Endothelial cell of umbilical vein (primary cell): ENCODE data around the gene HOXC11. TPM values are rescaled to one million over a fixed set of nuclear protein-coding genes. Genes with fewer than 3 reads are reported as not detected.
A peak's percentile ranks its signal among the peaks of the same experiment; 100 is the strongest.

Experiments
- BruUV-seq: library from RNA; stranded (reverse); fragments of 400-500 nt; replicated peaks from 2 replicates; lab custom pipeline; 2021; lab: Mats Ljungman, UMichigan
- CTCF ChIA-PET: fragments of 300-600, 350-600 bp; sonication (Branson Sonifier 250); formaldehyde crosslinking; loops from one replicate; lab custom pipeline; 2021; ENCODE audit warnings: antibody characterized with exemption, inconsistent platforms; lab: Charles Lee
- POLR2A ChIA-PET: fragments of 300-600, 350-600 bp; sonication (Branson Sonifier 250); formaldehyde crosslinking; loops from one replicate; lab custom pipeline; 2021; ENCODE audit warnings: antibody characterized with exemption, inconsistent platforms; lab: Charles Lee
- DNase-seq: peaks from one replicate; pipeline ENCODE4 v3.0.0-alpha.2; 2011; ENCODE audit warnings: low read depth, low spot score
- FAIRE-seq: peaks from 2 replicates; lab custom pipeline; 2011; peaks lifted over from hg19 to GRCh38; lab: Jason Lieb, UNC
- H2AFZ ChIP-seq: 2 replicates; pipeline ENCODE4 v1.6.0; 2012; ENCODE audit warnings: low read depth, low read length, control low read depth, inconsistent platforms
- H3K27ac ChIP-seq: 2 replicates; pipeline ENCODE4 v1.5.1; 2011; ENCODE audit warnings: low read depth, mild to moderate bottlenecking, control low read depth, low read length, moderate library complexity; ENCODE audit not compliant: insufficient read depth
- H3K27me3 ChIP-seq, 2 experiments: 2 replicates each; pipeline versions ENCODE4 v1.6.0 to v1.6.1; 2011; ENCODE audit warnings: low read length in 2 of 2, mixed read lengths in 1 of 2; ENCODE audit not compliant: control insufficient read depth in 2 of 2, insufficient read depth in 2 of 2
- H3K36me3 ChIP-seq, 2 experiments: 2 replicates in 1 of 2; 3 replicates in 1 of 2; pipeline ENCODE4 v1.5.1; 2011; ENCODE audit warnings: low read length in 2 of 2, mild to moderate bottlenecking in 1 of 2, moderate library complexity in 1 of 2; ENCODE audit not compliant: control insufficient read depth in 2 of 2, insufficient read depth in 2 of 2; ENCODE audit errors: extremely low read depth in 1 of 2
- H3K4me1 ChIP-seq: 3 replicates; pipeline ENCODE4 v1.5.1; 2011; ENCODE audit warnings: mild to moderate bottlenecking, low read length; ENCODE audit not compliant: control insufficient read depth, insufficient read depth; ENCODE audit errors: extremely low read depth
- H3K4me2 ChIP-seq: 2 replicates; pipeline ENCODE4 v1.6.1; 2011; ENCODE audit warnings: low read length, control low read depth, mixed read lengths; ENCODE audit not compliant: insufficient read depth
- H3K4me3 ChIP-seq, 3 experiments: fragments of 200-600 bp in 1 of 3; sonication (generic), shearing (Covaris generic) in 1 of 3; replicated peaks in 1 of 3; 2 replicates each; pipeline ENCODE4 v1.5.1; 2011 to 2016; ENCODE audit warnings: control low read depth in 3 of 3, low read length in 3 of 3, mild to moderate bottlenecking in 2 of 3, inconsistent platforms in 1 of 3, low read depth in 1 of 3, moderate library complexity in 1 of 3; ENCODE audit not compliant: insufficient read depth in 1 of 3
- H3K79me2 ChIP-seq: 2 replicates; pipeline ENCODE4 v1.6.0; 2012; ENCODE audit warnings: low read length, inconsistent platforms; ENCODE audit not compliant: control insufficient read depth, insufficient read depth
- H3K9ac ChIP-seq: replicated peaks from 2 replicates; pipeline ENCODE3; 2011; ENCODE audit warnings: low read length, control low read depth; ENCODE audit not compliant: insufficient read depth; ENCODE audit errors: extremely low read depth
- H3K9me1 ChIP-seq: replicated peaks from 3 replicates; pipeline ENCODE4 v1.6.0; 2011; ENCODE audit warnings: mild to moderate bottlenecking, low read length; ENCODE audit not compliant: control insufficient read depth, insufficient read depth; ENCODE audit errors: extremely low read depth
- H3K9me3 ChIP-seq: replicated peaks from 2 replicates; pipeline ENCODE4 v1.5.1; 2012; ENCODE audit warnings: low read length, inconsistent platforms; ENCODE audit not compliant: control insufficient read depth, insufficient read depth
- H4K20me1 ChIP-seq: replicated peaks from 2 replicates; pipeline ENCODE3; 2011; ENCODE audit warnings: mild to moderate bottlenecking, low read length; ENCODE audit not compliant: control insufficient read depth, insufficient read depth; ENCODE audit errors: extremely low read depth
- CTCF ChIP-seq, 2 donors: IDR thresholded peaks; 1 replicate in 1 of 2; 2 replicates in 1 of 2; pipeline ENCODE4 v1.5.1; 2011; ENCODE audit warnings: low read length in 2 of 2, mild to moderate bottlenecking in 2 of 2, moderate library complexity in 2 of 2, control low read depth in 1 of 2, inconsistent platforms in 1 of 2, low read depth in 1 of 2; ENCODE audit not compliant: insufficient read depth in 1 of 2; ENCODE audit errors: extremely low read depth in 1 of 2
- EZH2 ChIP-seq: IDR thresholded peaks from 2 replicates; pipeline ENCODE4 v1.6.1; 2012; ENCODE audit warnings: borderline replicate concordance, low read depth, mild to moderate bottlenecking, moderate library complexity, low read length, inconsistent platforms; ENCODE audit not compliant: severe bottlenecking
- FOS ChIP-seq: IDR thresholded peaks from 2 replicates; pipeline ENCODE4 v1.6.1; 2011; ENCODE audit warnings: mild to moderate bottlenecking, low read length, moderate library complexity, borderline replicate concordance; ENCODE audit not compliant: insufficient read depth
- GATA2 ChIP-seq: IDR thresholded peaks from 2 replicates; pipeline ENCODE4 v1.7.0; 2011; ENCODE audit warnings: low read depth, mild to moderate bottlenecking, moderate library complexity, mixed read lengths, low read length; ENCODE audit not compliant: insufficient read length, insufficient read depth
- JUN ChIP-seq: IDR thresholded peaks from 2 replicates; pipeline ENCODE4 v1.6.1; 2011; ENCODE audit warnings: borderline replicate concordance, low read depth; ENCODE audit not compliant: insufficient read length, insufficient read depth
- MAX ChIP-seq: IDR thresholded peaks from 2 replicates; pipeline ENCODE4 v1.6.1; 2011; ENCODE audit not compliant: insufficient read depth, insufficient read length
- POLR2A ChIP-seq: IDR thresholded peaks from 2 replicates; pipeline ENCODE4 v1.6.1; 2012; ENCODE audit warnings: low read depth, mild to moderate bottlenecking, control low read depth, low read length
- dilution Hi-C: fragments of 300-500 bp; cut with MboI; formaldehyde crosslinking; loops from one replicate; pipeline ENCODE4 v1.15.0; 2019; ENCODE audit warnings: low sequenced_read_pairs; ENCODE audit not compliant: extremely low pct_ligation_motif_present
- intact Hi-C: fragments of 100-400 bp; cut with micrococcal nuclease; formaldehyde crosslinking; loops from one replicate; pipeline ENCODE4 v1.10.0; 2022
- polyA plus RNA-seq, 4 experiments: library from polyadenylated mRNA; depleted of rRNA in 3 of 4; stranded (reverse) in 3 of 4; unstranded in 1 of 4; fragments of >200 nt; gene quantifications; 2 replicates each; pipeline versions ENCODE4 v1.2.1 to v1.2.3, GENCODE V29; 2011 to 2012; ENCODE audit warnings: missing spikeins in 1 of 4
- total RNA-seq: library from RNA; stranded (reverse); gene quantifications from 2 replicates; pipeline ENCODE4 v1.2.3, GENCODE V29; 2021

Gene HOXC11
- total and polyA plus RNA-seq, 2 donors (not counting 3 experiments of a cell fraction or from before 2014, with no cell fraction given): not detected

- H3K27ac ChIP-seq: no peak overlapping the region
- DNase-seq (no peak), FAIRE-seq (no peak)
- dilution Hi-C loops: no loop called here
- H3K4me2 ChIP-seq: no peak overlapping the region
- ChIA-PET POLR2A (no interaction called here), CTCF (interaction anchor here (4.3 kb wide), 1 partner anchor 13 kb away, joined by 36 read pairs; no protein-coding TSS in a partner anchor)
- TF ChIP-seq FOS: no peak
- TF ChIP-seq GATA2: no peak
- peak; percentile 3 for TF ChIP-seq EZH2
- no peak for TF ChIP-seq POLR2A
- H3K36me3 ChIP-seq: no peaks in the 10 kb centered on the region
- H3K9ac ChIP-seq: no peak overlapping the region
- peaks cover 85 to 93% of the 10 kb centered on the region in 2 experiments for H3K27me3 ChIP-seq
- H2AFZ ChIP-seq: no peak overlapping the region
- H3K4me3 ChIP-seq: no peak overlapping the region
- intact Hi-C loops: no loop called here
- no peaks in the 10 kb centered on the region for H3K79me2 ChIP-seq
- no TSS peak for BruUV-seq
- H3K4me1 ChIP-seq: peaks cover 3% of the 10 kb centered on the region
- no peaks in the 10 kb centered on the region for H3K9me3 ChIP-seq
- no peaks in the 10 kb centered on the region for H4K20me1 ChIP-seq
- H3K9me1 ChIP-seq: no peaks in the 10 kb centered on the region
These were observed 46.3 kb downstream of the HOXC11 start for GRCh38 chr12:54019091-54019811.

GRCh38 chr12:54019924-54020590 lies 47.1 kb downstream of the HOXC11 start:
- Histone ChIP-seq H4K20me1 (no peaks in the 10 kb centered on the region), H2AFZ (no peak overlapping the region), H3K27me3 (peaks cover 85 to 93% of the 10 kb centered on the region in 2 experiments), H3K9ac (no peak overlapping the region), H3K36me3 (no peaks in the 10 kb centered on the region), H3K4me1 (peaks cover 3% of the 10 kb centered on the region), H3K9me3 (no peaks in the 10 kb centered on the region), H3K79me2 (no peaks in the 10 kb centered on the region), H3K4me3 (no peak overlapping the region), H3K27ac (no peak overlapping the region), H3K4me2 (no peak overlapping the region), H3K9me1 (no peaks in the 10 kb centered on the region)
- FAIRE-seq (no peak), DNase-seq (no peak)
- ChIA-PET POLR2A (no interaction called here), CTCF (interaction anchor here (2.6 kb wide), 1 partner anchor 13 kb away, joined by 9 read pairs; the partner anchor contains the start of gene HOXC5)
- intact Hi-C loops: no loop called here
- dilution Hi-C loops: no loop called here
- BruUV-seq: no TSS peak
- TF ChIP-seq CTCF (IDR thresholded peaks at IDR 0.05; ENCODE audit: extremely low read depth in 1 of 2, insufficient read depth in 1 of 2, low read depth in 1 of 2, low read length in 2 of 2) (no peak), MAX (no peak), EZH2 (no peak), JUN (no peak), POLR2A (no peak)
